Hematopoietic multipotent progenitor cell (in vitro differentiated cells): Measurements from ENCODE around the gene PLEKHG4. TPM values are rescaled to one million over a fixed set of nuclear protein-coding genes. Genes with fewer than 3 reads are reported as not detected.

Source experiments
- DNase-seq, 3 donors: peaks; one replicate each; pipeline ENCODE4 v3.0.0-alpha.2; 2011 to 2015; ENCODE audit warnings: low read depth in 2 of 3, low spot score in 2 of 3
- total RNA-seq: library from RNA; depleted of rRNA; stranded (reverse); fragments of >200 nt; gene quantifications from one replicate; pipeline ENCODE4 v1.2.3, GENCODE V29; 2012

PLEKHG4 gene, protein sequence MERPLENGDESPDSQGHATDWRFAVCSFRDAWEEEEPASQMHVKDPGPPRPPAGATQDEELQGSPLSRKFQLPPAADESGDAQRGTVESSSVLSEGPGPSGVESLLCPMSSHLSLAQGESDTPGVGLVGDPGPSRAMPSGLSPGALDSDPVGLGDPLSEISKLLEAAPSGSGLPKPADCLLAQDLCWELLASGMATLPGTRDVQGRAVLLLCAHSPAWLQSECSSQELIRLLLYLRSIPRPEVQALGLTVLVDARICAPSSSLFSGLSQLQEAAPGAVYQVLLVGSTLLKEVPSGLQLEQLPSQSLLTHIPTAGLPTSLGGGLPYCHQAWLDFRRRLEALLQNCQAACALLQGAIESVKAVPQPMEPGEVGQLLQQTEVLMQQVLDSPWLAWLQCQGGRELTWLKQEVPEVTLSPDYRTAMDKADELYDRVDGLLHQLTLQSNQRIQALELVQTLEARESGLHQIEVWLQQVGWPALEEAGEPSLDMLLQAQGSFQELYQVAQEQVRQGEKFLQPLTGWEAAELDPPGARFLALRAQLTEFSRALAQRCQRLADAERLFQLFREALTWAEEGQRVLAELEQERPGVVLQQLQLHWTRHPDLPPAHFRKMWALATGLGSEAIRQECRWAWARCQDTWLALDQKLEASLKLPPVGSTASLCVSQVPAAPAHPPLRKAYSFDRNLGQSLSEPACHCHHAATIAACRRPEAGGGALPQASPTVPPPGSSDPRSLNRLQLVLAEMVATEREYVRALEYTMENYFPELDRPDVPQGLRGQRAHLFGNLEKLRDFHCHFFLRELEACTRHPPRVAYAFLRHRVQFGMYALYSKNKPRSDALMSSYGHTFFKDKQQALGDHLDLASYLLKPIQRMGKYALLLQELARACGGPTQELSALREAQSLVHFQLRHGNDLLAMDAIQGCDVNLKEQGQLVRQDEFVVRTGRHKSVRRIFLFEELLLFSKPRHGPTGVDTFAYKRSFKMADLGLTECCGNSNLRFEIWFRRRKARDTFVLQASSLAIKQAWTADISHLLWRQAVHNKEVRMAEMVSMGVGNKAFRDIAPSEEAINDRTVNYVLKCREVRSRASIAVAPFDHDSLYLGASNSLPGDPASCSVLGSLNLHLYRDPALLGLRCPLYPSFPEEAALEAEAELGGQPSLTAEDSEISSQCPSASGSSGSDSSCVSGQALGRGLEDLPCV
- 23.4 TPM for total RNA-seq

GRCh38 chr16:67279296-67280089 lies at the start of gene PLEKHG4:
Gene PLEKHG4, plus strand, starts transcription at chr16:67279532. Its CDS starts 513 bp downstream, at chr16:67280045.
- peak; percentile 67 to 86 (median 85) for DNase-seq

DNA sequence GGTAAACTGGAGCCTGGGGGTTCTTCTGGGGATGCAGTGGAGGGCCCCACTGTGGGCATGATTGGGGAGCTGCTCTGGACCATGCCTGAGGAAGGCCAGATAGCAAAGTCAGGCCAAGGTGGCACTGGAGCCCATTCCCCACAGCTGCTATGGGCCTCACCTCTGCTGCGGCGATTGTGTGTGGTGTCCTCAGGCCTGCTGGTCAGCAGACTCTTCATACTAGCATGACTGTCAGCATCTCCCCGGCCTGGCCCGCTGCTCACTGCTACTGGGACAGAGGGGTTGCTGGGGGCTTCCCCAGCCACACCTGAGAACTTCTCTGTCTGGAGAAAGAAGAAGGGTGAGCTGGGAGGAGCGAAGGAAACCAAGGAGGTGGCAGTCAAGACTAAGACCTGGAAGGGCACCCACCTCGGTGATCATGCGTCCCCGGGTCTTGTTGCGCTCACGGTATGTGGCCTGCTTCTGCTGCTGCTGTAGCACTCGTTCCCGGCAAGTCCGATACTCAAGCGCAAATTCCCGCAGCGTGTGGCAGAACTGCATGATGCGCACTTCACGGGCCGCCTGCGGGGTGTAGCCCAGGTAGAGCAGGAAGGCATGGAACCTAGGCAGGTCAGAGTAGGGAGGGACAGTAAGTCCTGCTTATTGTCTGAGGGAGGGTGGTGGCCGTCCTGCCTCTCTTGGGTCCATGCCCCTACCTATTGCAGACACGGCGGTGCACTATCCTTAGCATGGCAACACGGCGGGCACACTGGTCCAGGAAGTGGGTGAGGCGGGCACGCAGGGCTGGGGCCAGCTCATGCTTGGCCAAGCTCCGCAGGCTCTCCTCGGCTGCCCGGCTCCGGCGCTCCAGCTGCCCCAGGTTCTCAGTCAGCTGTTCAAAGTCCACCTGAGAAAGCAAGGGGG lies 49.2 kb upstream of the PLEKHG4 start:
- DNase-seq: no peak

GRCh38 chr16:67230809-67231660 lies 48.3 kb upstream of the PLEKHG4 start:
- no peak for DNase-seq

DNA sequence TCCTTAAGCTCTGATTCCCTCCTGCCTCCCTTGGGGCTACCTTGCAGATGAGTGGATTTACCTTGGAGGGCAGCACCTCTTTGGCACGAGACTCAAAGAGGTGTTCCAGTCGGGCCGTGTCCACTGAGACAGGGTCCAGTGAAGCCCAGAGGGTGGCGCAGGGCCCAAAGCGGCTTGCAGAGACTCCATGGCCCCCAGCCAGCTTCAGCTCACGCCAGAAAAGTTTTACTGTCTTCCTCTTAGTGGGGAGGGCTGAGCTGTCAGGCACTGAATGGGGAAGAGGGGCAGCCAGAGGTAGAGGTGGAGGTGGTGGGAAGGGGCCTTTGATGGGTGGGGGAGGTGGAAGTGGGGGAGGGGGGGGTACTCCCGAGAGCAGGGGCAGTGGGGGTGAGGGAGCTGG lies 45.7 kb upstream of the PLEKHG4 start:
- DNase-seq: no peak

GRCh38 chr16:67234180-67234597 lies 45.1 kb upstream of the PLEKHG4 start:
- DNase-seq: no peak

DNA sequence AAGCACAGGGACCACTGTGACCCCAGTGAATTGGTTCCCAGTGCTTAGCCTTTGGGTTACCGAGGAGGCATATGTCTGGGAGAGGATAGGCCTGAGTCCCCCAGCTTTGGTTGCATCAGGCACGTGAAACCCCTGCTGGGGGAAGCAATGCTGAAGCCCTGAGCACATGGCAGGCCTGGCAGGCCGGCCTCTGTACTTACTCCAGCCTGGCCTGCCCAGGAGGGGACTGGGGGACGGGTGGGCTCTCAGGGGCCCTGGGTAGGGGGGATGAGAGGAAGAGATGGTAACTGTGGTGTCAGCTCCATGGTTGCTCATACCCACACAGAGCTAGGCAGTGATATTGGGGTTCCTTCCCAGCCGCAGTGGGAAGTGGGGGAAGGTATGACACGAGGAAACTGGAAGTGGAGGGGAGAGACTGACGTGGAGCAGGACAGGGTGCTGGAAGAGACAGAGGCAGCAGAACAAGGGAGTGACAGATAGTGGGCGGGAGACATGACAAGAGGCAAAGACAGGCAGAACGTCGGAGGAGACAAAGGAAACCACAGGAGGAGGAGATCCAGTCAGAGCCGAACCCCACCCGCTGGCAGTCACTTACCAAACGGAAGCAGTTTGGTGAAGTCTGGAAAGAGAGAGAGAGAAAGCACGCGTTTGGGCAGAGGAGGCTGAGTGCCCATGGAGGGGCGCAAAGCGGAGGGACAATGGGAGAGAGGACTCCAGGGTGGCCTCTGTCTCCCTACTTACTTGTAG lies 43.3 kb upstream of the PLEKHG4 start:
- no peak for DNase-seq

DNA sequence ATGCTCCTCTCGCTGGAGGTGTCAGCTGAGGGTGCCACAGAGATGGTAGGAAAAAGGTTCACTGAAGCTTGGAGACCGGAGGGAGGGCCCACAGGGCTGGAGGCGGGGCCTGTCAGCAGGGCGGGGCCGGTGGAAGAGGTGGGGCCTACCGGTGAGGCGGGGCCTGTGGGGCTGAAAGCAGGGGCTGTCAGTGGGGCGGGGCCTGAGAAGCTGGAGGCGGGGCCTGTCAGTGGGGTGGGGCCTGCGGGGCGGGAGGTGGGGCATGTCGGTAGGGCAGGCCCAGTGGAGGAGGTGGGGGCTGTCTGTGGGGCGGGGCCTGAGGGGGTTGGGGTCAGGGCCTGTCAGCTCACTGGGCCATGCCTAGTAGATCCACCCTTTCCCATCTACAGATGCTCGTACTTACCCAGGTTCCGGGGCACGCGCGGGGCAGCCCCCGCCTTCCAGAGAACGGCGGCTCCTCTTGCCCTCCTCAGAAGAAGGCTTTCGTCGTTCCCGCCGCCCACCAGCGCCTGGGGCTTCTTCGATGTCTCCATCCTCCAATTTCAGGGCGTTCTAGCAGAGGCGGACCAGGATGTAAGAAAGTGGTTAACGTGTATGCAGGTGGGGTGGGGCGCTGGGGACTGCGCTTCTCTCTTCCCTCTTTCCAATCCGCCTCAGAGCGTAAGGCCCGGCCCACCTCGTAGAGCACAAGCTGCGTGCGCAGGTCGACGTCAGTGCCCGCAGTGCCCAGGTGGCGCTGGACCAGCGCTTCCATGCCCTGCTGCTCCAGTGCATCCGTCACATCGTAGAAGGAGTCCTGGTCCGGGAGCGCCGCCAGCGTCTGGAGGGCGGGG lies 42.6 kb upstream of the PLEKHG4 start:
- peak; percentile 47 to 78 (median 67) for DNase-seq

GRCh38 chr16:67237396-67238277 lies 41.7 kb upstream of the PLEKHG4 start:
- no peak for DNase-seq

- no peak for DNase-seq
Measured at GRCh38 chr16:67238278-67238575, 41.1 kb upstream of the PLEKHG4 start.

DNA sequence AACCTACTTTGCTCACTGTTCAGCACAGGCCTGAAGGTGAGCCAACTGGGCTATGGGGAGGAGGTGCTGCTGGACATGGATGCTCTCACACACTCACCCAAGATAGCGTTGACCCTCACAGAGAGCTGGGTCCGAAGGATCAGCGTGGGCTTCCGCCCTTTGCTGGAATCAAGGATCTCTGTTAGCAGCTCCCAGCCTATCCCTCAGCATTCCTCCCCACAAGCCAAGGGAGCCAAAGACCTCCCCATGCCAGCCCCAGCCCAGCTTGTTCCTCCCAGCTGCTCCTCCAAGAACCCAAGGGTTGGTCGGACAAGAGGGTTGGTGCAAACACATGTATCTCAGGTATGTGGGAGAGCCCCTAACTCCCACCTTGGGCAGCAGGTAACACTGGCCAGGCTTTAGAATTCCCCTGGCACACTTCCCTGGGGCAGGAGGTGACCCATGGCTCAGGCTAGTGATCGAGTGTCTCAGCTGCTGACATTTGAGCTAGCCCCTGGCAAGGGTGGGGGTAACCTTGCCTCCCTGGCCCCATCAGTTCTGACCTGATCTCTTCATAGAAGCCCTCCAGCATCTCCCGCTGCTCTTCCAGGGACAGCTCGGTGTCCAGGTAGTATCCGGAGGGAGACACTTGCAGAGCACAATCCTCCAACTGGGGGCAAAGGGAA lies 40.4 kb upstream of the PLEKHG4 start:
- DNase-seq: no peak

DNA sequence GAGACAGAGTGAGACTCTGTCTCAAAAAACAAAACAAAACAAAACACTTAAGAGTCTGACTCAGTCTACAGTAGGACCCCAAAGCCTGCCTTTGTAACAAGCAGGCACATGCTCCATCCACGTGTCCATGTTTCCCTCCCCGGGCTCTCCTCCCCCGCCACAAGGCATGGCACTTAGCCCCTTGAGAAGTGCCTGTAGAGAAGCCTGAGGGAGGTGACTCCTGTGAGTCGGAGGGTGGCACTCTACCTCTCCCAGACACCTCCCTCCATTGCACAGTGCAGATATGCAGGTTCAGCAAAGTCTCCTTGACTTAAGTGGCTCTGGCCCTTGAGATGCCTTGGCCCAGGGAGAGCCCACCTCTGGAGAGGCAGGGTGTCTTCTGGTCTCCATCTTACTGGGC lies 38.8 kb upstream of the PLEKHG4 start:
- no peak for DNase-seq

- no peak for DNase-seq
Measured at GRCh38 chr16:67241008-67241900, 38.1 kb upstream of the PLEKHG4 start.

DNA sequence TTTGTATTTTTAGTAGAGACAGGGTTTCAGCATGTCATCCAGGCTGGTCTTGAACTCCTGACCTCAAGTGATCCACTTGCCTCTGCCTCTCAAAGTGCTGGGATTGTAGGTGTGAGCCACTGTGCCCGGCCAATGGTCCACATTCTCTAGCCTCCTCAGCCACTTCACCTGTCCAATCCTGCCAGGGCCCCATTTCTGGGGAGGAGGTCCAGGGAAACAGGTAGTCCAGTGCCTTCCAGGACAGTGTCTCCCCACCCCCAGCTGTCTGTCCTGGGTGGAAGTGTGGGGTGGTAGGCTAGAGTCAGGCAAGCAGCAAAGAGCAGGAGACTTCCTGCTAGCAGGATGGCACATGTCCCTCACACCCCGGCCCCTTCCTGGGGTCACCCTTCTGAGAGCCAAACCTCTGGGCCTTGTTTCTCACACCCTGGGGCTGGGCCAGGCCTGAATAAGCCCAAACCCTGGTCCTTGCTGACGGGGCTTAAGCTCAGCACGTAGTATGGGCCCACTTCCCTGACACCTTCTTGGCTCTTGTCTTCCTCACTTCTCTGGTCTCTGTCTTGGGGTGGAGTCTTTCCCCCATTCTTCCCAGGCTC lies 37.1 kb upstream of the PLEKHG4 start:
- no peak for DNase-seq

GRCh38 chr16:67243481-67243880 lies 35.9 kb upstream of the PLEKHG4 start:
- DNase-seq: no peak
